ENCODE results near the gene NUP98.

- TF ChIP-seq CTCF (conservative IDR thresholded peaks at IDR 0.05; ENCODE audit: low read depth, low read length) (no peak), EZH2 (IDR thresholded peaks at IDR 0.05; ENCODE audit: borderline replicate concordance, low read depth, low read length, poor library complexity, severe bottlenecking) (no peak)
Measured at GRCh38 chr11:3667149-3668035, 130.0 kb downstream of the NUP98 start.

Measured in A673 (cell line).